ENCODE measurements around the gene ANTKMT.
"Not testable (repeated sequence)": the region's sequence is repeated elsewhere in the genome, so short reads cannot be mapped to it uniquely, and the experiment has no call there.

ANTKMT gene

DNA sequence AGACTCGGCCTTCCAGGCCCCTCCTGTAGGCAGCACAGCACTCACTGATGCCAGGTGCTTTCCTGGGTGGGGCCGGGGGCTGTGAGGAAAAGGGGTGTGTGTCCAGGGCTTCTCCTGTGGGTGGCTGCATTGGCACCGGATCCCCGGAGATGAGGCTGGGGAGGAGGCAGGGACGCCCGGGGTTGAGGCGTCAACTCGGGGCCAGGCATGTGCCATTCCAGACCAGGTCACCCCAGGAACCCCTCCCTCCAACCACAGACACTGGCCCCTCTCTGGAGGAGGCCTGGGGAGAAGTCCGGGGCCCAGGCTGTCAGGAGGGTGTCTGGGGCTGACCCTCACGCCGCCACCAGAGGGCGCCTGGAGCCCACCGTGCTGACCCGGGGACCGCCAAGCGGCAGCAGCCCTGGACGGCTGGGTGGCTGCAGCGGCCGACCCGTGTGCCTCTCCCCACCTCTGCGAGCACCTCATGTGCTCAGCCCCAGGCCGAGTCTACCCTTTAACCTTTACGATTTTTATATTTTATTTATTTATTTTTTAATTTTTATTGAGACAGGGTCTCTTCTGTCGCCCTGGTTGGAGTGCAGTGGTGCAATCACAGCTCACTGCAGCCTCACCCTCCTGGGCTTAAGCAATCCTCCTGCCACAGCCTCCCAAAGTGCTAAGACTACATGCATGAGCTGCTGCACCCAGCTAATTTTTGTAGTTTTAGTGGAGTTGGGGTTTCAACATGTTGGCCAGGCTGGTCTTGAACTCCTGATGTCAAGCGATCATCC, 9.2 kb upstream of the ANTKMT start:
- no peak for DNase-seq (ENCODE audit: low read depth)
- TF ChIP-seq, protein P1, sequence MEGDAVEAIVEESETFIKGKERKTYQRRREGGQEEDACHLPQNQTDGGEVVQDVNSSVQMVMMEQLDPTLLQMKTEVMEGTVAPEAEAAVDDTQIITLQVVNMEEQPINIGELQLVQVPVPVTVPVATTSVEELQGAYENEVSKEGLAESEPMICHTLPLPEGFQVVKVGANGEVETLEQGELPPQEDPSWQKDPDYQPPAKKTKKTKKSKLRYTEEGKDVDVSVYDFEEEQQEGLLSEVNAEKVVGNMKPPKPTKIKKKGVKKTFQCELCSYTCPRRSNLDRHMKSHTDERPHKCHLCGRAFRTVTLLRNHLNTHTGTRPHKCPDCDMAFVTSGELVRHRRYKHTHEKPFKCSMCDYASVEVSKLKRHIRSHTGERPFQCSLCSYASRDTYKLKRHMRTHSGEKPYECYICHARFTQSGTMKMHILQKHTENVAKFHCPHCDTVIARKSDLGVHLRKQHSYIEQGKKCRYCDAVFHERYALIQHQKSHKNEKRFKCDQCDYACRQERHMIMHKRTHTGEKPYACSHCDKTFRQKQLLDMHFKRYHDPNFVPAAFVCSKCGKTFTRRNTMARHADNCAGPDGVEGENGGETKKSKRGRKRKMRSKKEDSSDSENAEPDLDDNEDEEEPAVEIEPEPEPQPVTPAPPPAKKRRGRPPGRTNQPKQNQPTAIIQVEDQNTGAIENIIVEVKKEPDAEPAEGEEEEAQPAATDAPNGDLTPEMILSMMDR (IDR thresholded peaks at IDR 0.05; ENCODE audit: low read depth, low read length, missing control alignments) = peak; percentile 92
- no peak overlapping the region for H3K4me3 ChIP-seq (ENCODE audit: low read depth, low read length)

DNA sequence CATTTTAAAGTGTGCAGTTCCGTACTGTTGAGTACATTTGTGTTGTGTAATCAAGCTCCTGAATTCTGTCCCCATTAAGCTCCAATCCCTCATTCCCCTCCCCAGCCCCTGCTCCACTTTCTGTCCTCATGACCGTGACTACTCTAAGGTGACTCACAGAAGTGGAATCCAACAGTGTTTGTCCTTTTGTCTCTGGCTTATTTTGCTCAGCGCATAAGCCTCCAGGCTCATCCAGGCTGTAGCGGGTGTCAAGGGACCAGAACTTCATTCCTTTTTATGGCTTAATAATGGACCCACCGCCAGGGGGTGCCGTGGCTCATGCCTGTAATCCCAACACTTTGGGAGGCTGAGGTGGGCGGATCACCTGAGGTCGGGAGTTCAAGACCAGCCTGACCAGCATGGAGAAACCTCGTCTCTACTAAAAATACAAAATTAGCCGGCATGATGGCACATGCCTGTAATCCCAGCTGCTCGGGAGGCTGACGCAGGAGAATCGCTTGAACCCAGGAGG, 8.2 kb upstream of the ANTKMT start:
- not testable (repeated sequence) for DNase-seq (ENCODE audit: low read depth); H3K4me3 ChIP-seq (ENCODE audit: low read depth, low read length)
- TF ChIP-seq, protein P1 (IDR thresholded peaks at IDR 0.05; ENCODE audit: low read depth, low read length, missing control alignments) = peak; percentile 44

DNA sequence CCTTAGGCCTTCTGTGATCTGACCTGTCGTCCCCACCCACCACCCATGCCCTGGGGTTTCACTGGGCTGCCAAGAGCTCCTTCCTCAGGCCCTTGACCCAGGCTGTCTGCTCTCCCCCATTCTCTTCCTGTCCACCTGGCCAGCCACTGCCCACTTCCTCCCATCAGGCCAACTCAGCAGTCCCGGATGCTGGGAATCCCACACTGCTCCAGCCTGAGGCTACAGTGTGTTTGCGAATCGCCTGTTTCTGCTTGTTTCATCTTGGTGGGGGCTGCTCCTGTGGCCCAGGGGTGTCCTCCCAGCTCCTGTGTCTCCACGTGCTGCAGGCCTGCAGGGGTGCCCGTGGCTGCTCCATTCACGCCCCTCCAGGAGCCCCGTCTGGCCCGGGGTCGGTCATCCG, 6.9 kb upstream of the ANTKMT start:
- TF ChIP-seq, protein P1 (IDR thresholded peaks at IDR 0.05; ENCODE audit: low read depth, low read length, missing control alignments) = no peak

DNA sequence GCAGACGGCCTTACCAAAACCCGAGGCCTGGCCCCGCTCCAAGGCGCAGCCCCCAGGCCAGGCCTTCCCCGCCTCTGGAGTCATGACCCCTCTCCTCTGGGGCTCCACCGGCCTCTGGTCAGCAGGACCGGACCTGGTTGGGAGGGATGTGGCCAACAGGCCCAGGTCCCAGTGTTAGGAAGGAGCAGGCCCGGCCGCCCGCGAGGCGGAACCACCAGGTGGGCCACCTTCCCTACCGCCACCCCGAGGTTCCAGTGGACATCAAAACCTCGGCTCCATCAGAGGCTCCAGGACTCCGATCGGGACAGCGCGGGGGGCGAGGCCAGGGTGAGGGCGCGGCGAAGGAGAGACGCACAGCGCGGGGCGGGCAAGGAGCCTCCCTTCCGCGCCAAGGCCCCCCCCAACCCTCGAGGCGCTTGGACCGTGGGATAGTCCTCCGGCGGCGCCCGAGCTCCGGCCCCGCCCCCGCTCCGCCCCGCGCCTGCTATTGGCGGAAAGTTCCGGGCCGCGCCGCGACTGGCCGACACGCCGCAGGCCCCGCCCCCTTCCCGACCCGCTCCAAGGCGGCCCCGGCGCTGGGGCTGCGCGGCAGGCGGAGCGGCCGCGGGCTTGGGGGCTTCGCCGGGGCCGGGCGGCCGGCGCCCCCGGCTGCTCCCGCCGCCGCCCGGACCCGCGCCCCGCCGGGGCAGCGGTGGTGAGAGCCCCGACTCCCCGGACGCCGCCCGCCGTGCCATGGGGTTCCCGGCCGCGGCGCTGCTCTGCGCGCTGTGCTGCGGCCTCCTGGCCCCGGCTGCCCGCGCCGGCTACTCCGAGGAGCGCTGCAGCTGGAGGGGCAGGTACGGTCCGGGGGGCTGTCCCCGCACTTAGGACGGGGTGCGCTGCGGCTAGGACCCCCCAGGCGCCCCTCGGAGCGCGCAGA, 6.1 kb upstream of the ANTKMT start, which contains the start of gene METRN:
TSS of gene METRN (plus strand) at position 561 of the 919 bp plus-strand sequence. CDS start at position 733, 172 bp downstream.
- TF ChIP-seq, protein P1 (IDR thresholded peaks at IDR 0.05; ENCODE audit: low read depth, low read length, missing control alignments) = no peak
- peak within 1 kb of the TSS; percentile 56 for H3K4me3 ChIP-seq (ENCODE audit: low read depth, low read length)
- DNase-seq (ENCODE audit: low read depth) = no peak

More for the DNA sequence above, 6.9 kb upstream of the ANTKMT start:
- H3K4me3 ChIP-seq (ENCODE audit: low read depth, low read length) = no peak overlapping the region
- DNase-seq (ENCODE audit: low read depth) = no peak

- DNase-seq (ENCODE audit: low read depth) = no peak
- TF ChIP-seq, protein P1 (IDR thresholded peaks at IDR 0.05; ENCODE audit: low read depth, low read length, missing control alignments) = no peak
- H3K4me3 ChIP-seq (ENCODE audit: low read depth, low read length) = peak overlapping the region; percentile 56
Observed at GRCh38 chr16:715477-716199, 5.3 kb upstream of the ANTKMT start.

DNA sequence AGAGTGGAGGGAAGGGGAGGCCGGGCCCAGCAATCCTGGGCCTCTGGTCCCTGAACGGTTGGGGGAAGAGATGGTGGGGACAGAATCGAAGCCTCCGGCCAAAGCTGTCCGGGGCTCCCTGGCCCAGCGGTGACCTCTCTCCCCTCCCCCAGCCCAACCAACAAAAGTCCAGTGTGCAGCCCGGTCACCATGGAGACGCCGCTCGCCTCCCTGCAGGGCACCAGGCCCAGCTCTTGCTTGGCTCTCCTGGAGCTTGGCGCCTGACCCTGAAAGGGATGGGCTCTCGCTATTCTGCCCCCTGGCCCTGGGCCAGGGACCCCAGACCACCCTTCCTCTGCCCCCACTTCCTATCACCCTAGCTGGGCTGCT, 4.8 kb upstream of the ANTKMT start:
- no peak for DNase-seq (ENCODE audit: low read depth)
- no peak overlapping the region for H3K4me3 ChIP-seq (ENCODE audit: low read depth, low read length)
- TF ChIP-seq, protein P1 (IDR thresholded peaks at IDR 0.05; ENCODE audit: low read depth, low read length, missing control alignments) = no peak
